Forelimb muscle (tissue), 1 donor: ENCODE measurements around the gene BPI. TPM values are rescaled to one million over a fixed set of nuclear protein-coding genes. Genes with fewer than 3 reads are reported as not detected.
A peak's percentile ranks its signal among the peaks of the same experiment; 100 is the strongest.
"Not testable (repeated sequence)": the region's sequence is repeated elsewhere in the genome, so short reads cannot be mapped to it uniquely, and the experiment has no call there.

ENCODE experiments used
- DNase-seq: peaks from one replicate; pipeline ENCODE4 v3.0.0-alpha.2; 2013; ENCODE audit warnings: low read depth
- polyA plus RNA-seq: library from polyadenylated mRNA; unstranded; fragments of 120-200 nt; gene quantifications from one replicate; pipeline ENCODE4 v1.2.1, GENCODE V29; 2013; ENCODE audit not compliant: insufficient read length

Gene BPI
- 0.66 TPM for polyA plus RNA-seq

- DNase-seq, result no peak
Observed at GRCh38 chr20:38303908-38304379, at the start of gene BPI. Gene BPI, plus strand, starts transcription at chr20:38304156. Its CDS starts 68 bp downstream, at chr20:38304224.

GRCh38 chr20:38254621-38255020 is 49.3 kb upstream of the BPI start:
- DNase-seq, result not testable (repeated sequence)

GRCh38 chr20:38255393-38255792 is 48.6 kb upstream of the BPI start:
- no peak for DNase-seq

GRCh38 chr20:38256021-38256420 is 47.9 kb upstream of the BPI start:
- DNase-seq, result no peak

- DNase-seq, result no peak
Observed at GRCh38 chr20:38256966-38257365, 47.0 kb upstream of the BPI start.

GRCh38 chr20:38258545-38259215 is 45.3 kb upstream of the BPI start:
- no peak for DNase-seq

GRCh38 chr20:38260025-38260377 is 44.0 kb upstream of the BPI start:
- no peak for DNase-seq

- no peak for DNase-seq
Observed at GRCh38 chr20:38260378-38261053, 43.4 kb upstream of the BPI start, which contains the start of gene KIAA1755. Gene KIAA1755, minus strand, starts transcription at chr20:38260735. Its CDS starts 235 bp downstream, at chr20:38260500.

GRCh38 chr20:38261054-38261390 is 42.9 kb upstream of the BPI start:
- no peak for DNase-seq

- DNase-seq, result no peak
Observed at GRCh38 chr20:38262931-38263330, 41.0 kb upstream of the BPI start.

- DNase-seq, result no peak
Observed at GRCh38 chr20:38266426-38266825, 37.5 kb upstream of the BPI start.

- DNase-seq, result peak; percentile 46
Observed at GRCh38 chr20:38267296-38267695, 36.7 kb upstream of the BPI start.

- no peak for DNase-seq
Observed at GRCh38 chr20:38267901-38268514, 35.9 kb upstream of the BPI start.

GRCh38 chr20:38269040-38269439 is 34.9 kb upstream of the BPI start:
- no peak for DNase-seq

- DNase-seq, result no peak
Observed at GRCh38 chr20:38269715-38270114, 34.2 kb upstream of the BPI start.

GRCh38 chr20:38270869-38271605 is 32.9 kb upstream of the BPI start:
- peak; percentile 81 for DNase-seq

- DNase-seq, result no peak
Observed at GRCh38 chr20:38271608-38272120, 32.3 kb upstream of the BPI start.

- DNase-seq, result no peak
Observed at GRCh38 chr20:38272398-38272797, 31.6 kb upstream of the BPI start.

GRCh38 chr20:38272961-38273360 is 31.0 kb upstream of the BPI start:
- DNase-seq, result no peak

- no peak for DNase-seq
Observed at GRCh38 chr20:38275815-38276550, 28.0 kb upstream of the BPI start.

GRCh38 chr20:38277285-38277684 is 26.7 kb upstream of the BPI start:
- DNase-seq, result no peak
